CD4-positive, alpha-beta T cell treated with Interleukin-4 for 1 hour (primary cell): ENCODE measurements around the gene GCNT4.
"Not testable (repeated sequence)": the region's sequence is repeated elsewhere in the genome, so short reads cannot be mapped to it uniquely, and the experiment has no call there.

Experiments
- DNase-seq, 2 donors: peaks; one replicate each; pipeline ENCODE4 v3.0.0-alpha.2; 2020 to 2022

Gene GCNT4

GRCh38 chr5:75052192-75053053 lies at the start of gene GCNT4:
Gene GCNT4, minus strand, starts transcription at chr5:75052558. Its CDS starts 22,521 bp downstream, at chr5:75030037.
- peak; percentile 31 to 48 for DNase-seq

GRCh38 chr5:75095956-75096355 lies 43.6 kb upstream of the GCNT4 start:
- DNase-seq = not testable (repeated sequence)

- no peak for DNase-seq
These were observed 39.2 kb upstream of the GCNT4 start for GRCh38 chr5:75091597-75091996.

- DNase-seq = no peak
These were observed 37.3 kb upstream of the GCNT4 start for GRCh38 chr5:75089662-75090061.

GRCh38 chr5:75089137-75089536 lies 36.8 kb upstream of the GCNT4 start:
- no peak for DNase-seq

GRCh38 chr5:75088648-75089047 lies 36.3 kb upstream of the GCNT4 start:
- DNase-seq = no peak

- no peak for DNase-seq
These were observed 29.2 kb upstream of the GCNT4 start for GRCh38 chr5:75081510-75081909.

GRCh38 chr5:75079346-75079745 lies 27.0 kb upstream of the GCNT4 start:
- DNase-seq = not testable (repeated sequence)

- DNase-seq = peak in 1 of 2 donors; percentile 61
These were observed 25.7 kb upstream of the GCNT4 start for GRCh38 chr5:75078027-75078426.

GRCh38 chr5:75072061-75072460 lies 19.7 kb upstream of the GCNT4 start:
- DNase-seq = no peak

GRCh38 chr5:75071100-75071499 lies 18.7 kb upstream of the GCNT4 start:
- DNase-seq = no peak

GRCh38 chr5:75067434-75067833 lies 15.1 kb upstream of the GCNT4 start:
- DNase-seq = no peak

- no peak for DNase-seq
These were observed 10.7 kb upstream of the GCNT4 start for GRCh38 chr5:75062925-75063531.

GRCh38 chr5:75059912-75060545 lies 7.7 kb upstream of the GCNT4 start:
- DNase-seq = peak; percentile 76 to 78

- no peak for DNase-seq
These were observed 6.7 kb upstream of the GCNT4 start for GRCh38 chr5:75058986-75059535.

GRCh38 chr5:75057561-75057960 lies 5.2 kb upstream of the GCNT4 start:
- peak in 1 of 2 donors; percentile 60 for DNase-seq

- DNase-seq = no peak
These were observed 3.4 kb upstream of the GCNT4 start for GRCh38 chr5:75055727-75056144.

- peak in 1 of 2 donors; percentile 26 for DNase-seq
These were observed 2.0 kb upstream of the GCNT4 start for GRCh38 chr5:75054134-75054930.

- DNase-seq = peak; percentile 60 to 65
These were observed 1.2 kb upstream of the GCNT4 start for GRCh38 chr5:75053304-75054133.

GRCh38 chr5:75053054-75053303 lies 621 bp upstream of the GCNT4 start:
- no peak for DNase-seq

- DNase-seq = peak; percentile 29 to 53
These were observed 1.1 kb downstream of the GCNT4 start for GRCh38 chr5:75051217-75051751.

GRCh38 chr5:75050415-75050814 lies 1.9 kb downstream of the GCNT4 start:
- DNase-seq = no peak
